Left ventricle myocardium inferior (tissue), 1 donor: ENCODE measurements around the gene HRH2. TPM values are rescaled to one million over a fixed set of nuclear protein-coding genes. Genes with fewer than 3 reads are reported as not detected.
"Not testable (repeated sequence)": the region's sequence is repeated elsewhere in the genome, so short reads cannot be mapped to it uniquely, and the experiment has no call there.

Experiments used
- DNase-seq: peaks from one replicate; pipeline ENCODE4 v3.0.0-alpha.2; 2020
- H3K27ac ChIP-seq: fragments of 200-600 bp; replicated peaks from 2 replicates; pipeline ENCODE4 v1.8.0; 2021
- H3K27me3 ChIP-seq: fragments of 200-600 bp; 2 replicates; pipeline ENCODE4 v1.8.0; 2021; ENCODE audit warnings: low read depth
- H3K36me3 ChIP-seq: fragments of 200-600 bp; 2 replicates; pipeline ENCODE4 v1.8.0; 2021
- H3K4me1 ChIP-seq: fragments of 200-600 bp; 2 replicates; pipeline ENCODE4 v1.8.0; 2021
- H3K4me3 ChIP-seq: fragments of 200-600 bp; 2 replicates; pipeline ENCODE4 v1.8.0; 2021; ENCODE audit warnings: mild to moderate bottlenecking, moderate library complexity
- H3K9me3 ChIP-seq: fragments of 200-600 bp; replicated peaks from 2 replicates; pipeline ENCODE4 v1.8.0; 2021
- intact Hi-C: fragments of 100-400 bp; cut with micrococcal nuclease; formaldehyde crosslinking; loops from one replicate; pipeline ENCODE4 v1.11.0; 2022
- total RNA-seq: library from RNA; stranded (reverse); fragmentation: NEBNext Ultra II Directional; extraction: Animal tissue kit (Norgen Biotek cat#: 25700); gene quantifications from one replicate; pipeline ENCODE4 v1.2.1, GENCODE V29; 2021
- TF ChIP-seq, protein P1 (sequence below): fragments of 200-600 bp; IDR thresholded peaks from 2 replicates; pipeline ENCODE4 v1.8.0; 2021; ENCODE audit warnings: antibody characterized with exemption, mild to moderate bottlenecking, borderline replicate concordance
- donor health status: DM: no; HTN: yes; CAD: no; lungs with severe emphysema.

Gene HRH2
- total RNA-seq, 1 donor from 2014 or later, result 47.7 TPM

DNA sequence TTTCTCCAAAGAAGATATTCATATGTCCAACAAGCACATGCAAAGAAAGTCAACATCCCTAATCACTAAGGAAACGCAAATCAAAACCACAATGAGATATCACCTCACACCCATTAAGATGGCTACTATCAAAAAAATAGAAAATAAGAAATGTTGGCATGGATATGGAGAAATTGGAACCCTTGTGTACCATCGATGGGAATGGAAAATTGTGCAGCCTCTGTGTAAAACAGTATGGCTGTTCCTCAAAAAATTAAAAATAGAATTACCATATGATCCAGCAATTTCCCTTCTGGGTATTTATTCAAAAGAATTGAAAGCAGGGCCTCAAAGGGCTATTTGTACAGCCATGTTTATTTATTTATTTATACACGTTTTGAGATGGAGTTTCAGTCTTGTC lies 43.0 kb upstream of the HRH2 start:
- TF ChIP-seq, protein P1, sequence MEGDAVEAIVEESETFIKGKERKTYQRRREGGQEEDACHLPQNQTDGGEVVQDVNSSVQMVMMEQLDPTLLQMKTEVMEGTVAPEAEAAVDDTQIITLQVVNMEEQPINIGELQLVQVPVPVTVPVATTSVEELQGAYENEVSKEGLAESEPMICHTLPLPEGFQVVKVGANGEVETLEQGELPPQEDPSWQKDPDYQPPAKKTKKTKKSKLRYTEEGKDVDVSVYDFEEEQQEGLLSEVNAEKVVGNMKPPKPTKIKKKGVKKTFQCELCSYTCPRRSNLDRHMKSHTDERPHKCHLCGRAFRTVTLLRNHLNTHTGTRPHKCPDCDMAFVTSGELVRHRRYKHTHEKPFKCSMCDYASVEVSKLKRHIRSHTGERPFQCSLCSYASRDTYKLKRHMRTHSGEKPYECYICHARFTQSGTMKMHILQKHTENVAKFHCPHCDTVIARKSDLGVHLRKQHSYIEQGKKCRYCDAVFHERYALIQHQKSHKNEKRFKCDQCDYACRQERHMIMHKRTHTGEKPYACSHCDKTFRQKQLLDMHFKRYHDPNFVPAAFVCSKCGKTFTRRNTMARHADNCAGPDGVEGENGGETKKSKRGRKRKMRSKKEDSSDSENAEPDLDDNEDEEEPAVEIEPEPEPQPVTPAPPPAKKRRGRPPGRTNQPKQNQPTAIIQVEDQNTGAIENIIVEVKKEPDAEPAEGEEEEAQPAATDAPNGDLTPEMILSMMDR, result no peak
- H3K36me3 ChIP-seq, result no peaks in the 10 kb centered on the region
- H3K9me3 ChIP-seq, result no peaks in the 10 kb centered on the region
- peaks cover 6% of the 10 kb centered on the region for H3K4me1 ChIP-seq
- H3K27ac ChIP-seq, result no peak overlapping the region
- no peaks in the 10 kb centered on the region for H3K27me3 ChIP-seq
- no peak for DNase-seq
- intact Hi-C loops, result no loop called here
- H3K4me3 ChIP-seq, result no peak overlapping the region

DNA sequence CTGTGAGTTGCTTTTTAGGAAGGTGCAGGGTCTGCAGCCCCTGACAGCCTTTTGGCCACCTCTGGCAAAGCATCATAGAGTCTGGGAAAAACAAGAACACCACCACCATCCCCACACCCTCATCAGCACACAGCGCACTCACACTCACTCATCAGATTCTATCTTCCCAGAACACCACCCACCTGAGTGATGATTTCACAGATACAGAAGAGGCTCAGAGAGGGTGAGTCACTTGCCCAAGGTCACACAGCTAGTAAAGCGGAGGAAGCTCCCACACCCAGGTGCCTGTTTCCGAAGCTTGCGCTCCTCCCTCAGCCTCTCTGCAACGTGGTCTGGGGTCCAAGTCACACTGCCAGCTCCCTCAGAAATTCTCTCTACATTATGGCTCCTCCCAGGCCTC lies 41.8 kb upstream of the HRH2 start:
- H3K27me3 ChIP-seq, result no peaks in the 10 kb centered on the region
- H3K4me3 ChIP-seq, result no peak overlapping the region
- H3K4me1 ChIP-seq, result peaks cover 6% of the 10 kb centered on the region
- H3K36me3 ChIP-seq, result no peaks in the 10 kb centered on the region
- intact Hi-C loops, result no loop called here
- no peaks in the 10 kb centered on the region for H3K9me3 ChIP-seq
- no peak for DNase-seq
- TF ChIP-seq, protein P1, result no peak
- H3K27ac ChIP-seq, result no peak overlapping the region

DNA sequence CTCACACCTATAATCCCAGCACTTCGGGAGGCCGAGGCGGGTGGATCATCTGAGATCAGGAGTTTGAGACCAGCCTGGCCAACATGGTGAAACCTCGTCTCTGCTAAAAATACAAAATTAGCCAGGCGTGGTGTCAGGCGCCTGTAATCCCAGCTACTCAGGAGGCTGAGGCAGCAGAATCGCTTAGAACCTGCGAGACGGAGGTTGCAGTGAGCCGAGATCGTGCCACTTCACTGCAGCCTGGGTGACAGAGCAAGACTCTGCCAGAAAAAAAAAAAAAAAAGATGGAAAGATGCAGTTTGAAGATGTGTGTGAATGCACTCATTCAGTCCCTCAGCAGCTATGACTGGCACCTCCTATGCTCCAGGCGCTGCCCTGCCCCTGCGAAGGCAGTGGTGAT lies 41.3 kb upstream of the HRH2 start:
- DNase-seq, H3K27me3 ChIP-seq, H3K9me3 ChIP-seq, intact Hi-C loops, H3K27ac ChIP-seq, H3K36me3 ChIP-seq, H3K4me1 ChIP-seq, H3K4me3 ChIP-seq: not testable (repeated sequence)

DNA sequence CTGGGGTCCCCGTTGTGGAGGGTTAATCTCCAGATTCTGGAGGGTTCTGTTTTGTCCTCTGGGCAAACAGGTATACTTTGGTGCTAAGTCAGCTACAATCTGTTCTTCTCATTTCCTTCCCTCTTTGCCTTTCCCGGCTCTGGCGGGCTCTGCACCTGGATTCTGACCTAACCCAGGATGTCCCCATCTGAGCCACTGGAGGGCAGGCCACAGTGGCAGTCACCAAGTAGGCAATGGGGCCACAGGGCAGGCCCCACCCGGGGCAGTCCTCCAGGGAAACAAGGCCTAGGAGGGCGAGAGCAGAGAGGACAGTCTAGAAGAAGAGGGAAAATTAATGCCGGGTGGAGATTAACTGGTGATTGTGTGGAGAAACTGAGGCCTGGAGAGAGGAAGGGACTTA lies 40.4 kb upstream of the HRH2 start:
- intact Hi-C loops, result no loop called here
- Histone ChIP-seq H3K4me1 (peaks cover 6% of the 10 kb centered on the region), H3K36me3 (no peaks in the 10 kb centered on the region), H3K4me3 (no peak overlapping the region), H3K9me3 (no peaks in the 10 kb centered on the region), H3K27ac (no peak overlapping the region), H3K27me3 (no peaks in the 10 kb centered on the region)
- DNase-seq, result no peak
- TF ChIP-seq, protein P1, result peak; percentile 47

GRCh38 chr5:175620527-175620926 lies 37.3 kb upstream of the HRH2 start:
- TF ChIP-seq, protein P1, result no peak
- intact Hi-C loops, result no loop called here

GRCh38 chr5:175621971-175622370 lies 35.9 kb upstream of the HRH2 start:
- H3K27ac ChIP-seq, result no peak overlapping the region
- no peaks in the 10 kb centered on the region for H3K36me3 ChIP-seq
- intact Hi-C loops, result no loop called here
- H3K4me1 ChIP-seq, result peaks cover 4% of the 10 kb centered on the region
- H3K27me3 ChIP-seq, result no peaks in the 10 kb centered on the region
- no peak overlapping the region for H3K4me3 ChIP-seq
- no peak for DNase-seq
- peaks cover 9% of the 10 kb centered on the region for H3K9me3 ChIP-seq
- TF ChIP-seq, protein P1, result no peak

More at GRCh38 chr5:175620527-175620926, 37.3 kb upstream of the HRH2 start:
- Histone ChIP-seq H3K9me3 (peaks cover 1% of the 10 kb centered on the region), H3K27me3 (no peaks in the 10 kb centered on the region), H3K27ac (no peak overlapping the region), H3K4me3 (no peak overlapping the region), H3K4me1 (no peaks in the 10 kb centered on the region), H3K36me3 (no peaks in the 10 kb centered on the region)
- no peak for DNase-seq
